K562 (cell line): ENCODE measurements around the gene PACRG. TPM values are rescaled to one million over a fixed set of nuclear protein-coding genes. Genes with fewer than 3 reads are reported as not detected.

Source experiments
- AFF1 ChIP-seq, 2 experiments: fragments of 450-650 bp; IDR thresholded peaks; 2 replicates each; pipeline ENCODE4 v1.6.1; 2018; ENCODE audit warnings: mild to moderate bottlenecking in 2 of 2, low read depth in 1 of 2; ENCODE audit not compliant: partially characterized antibody in 2 of 2
- CLOCK ChIP-seq: fragments of 250-450 bp; sonication (Bioruptor Pico); IDR thresholded peaks from 2 replicates; pipeline ENCODE4 v1.4.0; 2020; ENCODE audit warnings: mild to moderate bottlenecking, moderate library complexity, borderline replicate concordance
- HDAC3 ChIP-seq: fragments of 450-650 bp; IDR thresholded peaks from 2 replicates; pipeline ENCODE4 v1.6.1; 2018; ENCODE audit warnings: borderline replicate concordance, mild to moderate bottlenecking, moderate library complexity; ENCODE audit not compliant: partially characterized antibody
- MCM7 ChIP-seq, 2 experiments: fragments of 450-650 bp; IDR thresholded peaks; 2 replicates each; pipeline ENCODE4 v1.6.1; 2016 to 2018
- SRSF3 ChIP-seq: fragments of 200-400 bp; formaldehyde crosslinking; IDR thresholded peaks from 2 replicates; pipeline ENCODE4 v1.6.1; 2016; ENCODE audit warnings: mild to moderate bottlenecking, low read length, moderate library complexity; ENCODE audit not compliant: insufficient read depth
- YY1 ChIP-seq, 3 experiments: IDR thresholded peaks; 2 replicates each; pipeline ENCODE4 v1.6.1; 2011; ENCODE audit warnings: low read length in 2 of 3, mild to moderate bottlenecking in 2 of 3, moderate library complexity in 2 of 3, borderline replicate concordance in 1 of 3, control low read depth in 1 of 3, low read depth in 1 of 3; ENCODE audit not compliant: insufficient read depth in 3 of 3, insufficient replicate concordance in 2 of 3, control insufficient read depth in 1 of 3, insufficient read length in 1 of 3; ENCODE audit errors: extremely low read depth in 1 of 3
- polyA plus RNA-seq, 8 experiments: library from polyadenylated mRNA; depleted of rRNA in 4 of 8; stranded (reverse) in 5 of 8; unstranded in 3 of 8; fragments of >200 nt; fragmentation: Nextera tagmentation in 2 of 8; fragmentation: Illumina TruSeq in 1 of 8; extraction: Ambion mirVana in 2 of 8; extraction: Trizol in 1 of 8; gene quantifications; 2 replicates each; pipeline versions ENCODE4 v1.2.1 to v1.2.3, GENCODE V29; 2011 to 2014; ENCODE audit warnings: inconsistent platforms in 1 of 8, missing spikeins in 1 of 8
- total RNA-seq, 7 experiments: library from RNA; depleted of rRNA in 6 of 7; stranded (reverse); fragments of >200 nt in 6 of 7; fragmentation: Illumina TruSeq in 2 of 7; extraction: Trizol in 2 of 7; gene quantifications; 2 replicates each; pipeline versions ENCODE4 v1.2.1 to v1.2.3, GENCODE V29; 2011 to 2021; ENCODE audit warnings: low replicate concordance in 1 of 7

Gene PACRG
- total and polyA plus RNA-seq, 9 of the 15 experiments (the other 6 are each of a cell fraction or from before 2014, with no cell fraction given), result 0.04 TPM; not detected in 8

- TF ChIP-seq AFF1 (IDR thresholded peaks at IDR 0.05; ENCODE audit: low read depth in 1 of 2, partially characterized antibody in 2 of 2) (no peak), MCM7 (IDR thresholded peaks at IDR 0.05) (no peak), YY1 (IDR thresholded peaks at IDR 0.05; ENCODE audit: borderline replicate concordance in 1 of 3, control insufficient read depth in 1 of 3, extremely low read depth in 1 of 3, insufficient read depth in 3 of 3, insufficient read length in 1 of 3, insufficient replicate concordance in 2 of 3, low read depth in 1 of 3, low read length in 2 of 3) (no peak), SRSF3 (no peak), CLOCK (CRISPR knock-in tag) (no peak), HDAC3 (no peak)
- TF ChIP-seq, all 486 proteins: peak for 0
These were observed 127.0 kb downstream of the PACRG start (continued) for GRCh38 chr6:162854734-162855191.
